Ishikawa (cell line): ENCODE results near the gene NEAT1.

Experiments used
- CREB1 ChIP-seq: IDR thresholded peaks from 2 replicates; pipeline ENCODE4 v1.6.1; 2012; ENCODE audit warnings: low read depth
- EGR1 ChIP-seq: IDR thresholded peaks from 2 replicates; pipeline ENCODE4 v1.6.1; 2012
- EP300 ChIP-seq: IDR thresholded peaks from 2 replicates; pipeline ENCODE4 v1.6.1; 2012; ENCODE audit warnings: borderline replicate concordance
- NFIC ChIP-seq: IDR thresholded peaks from 2 replicates; pipeline ENCODE4 v1.6.1; 2012
- RAD21 ChIP-seq: IDR thresholded peaks from 2 replicates; pipeline ENCODE4 v1.6.1; 2012; ENCODE audit warnings: low read depth
- REST ChIP-seq: IDR thresholded peaks from 2 replicates; pipeline ENCODE4 v1.6.1; 2012; ENCODE audit warnings: low read depth, mild to moderate bottlenecking
- TAF1 ChIP-seq: IDR thresholded peaks from 2 replicates; pipeline ENCODE4 v1.6.1; 2012; ENCODE audit warnings: low read depth, mild to moderate bottlenecking
- TCF12 ChIP-seq: IDR thresholded peaks from 2 replicates; pipeline ENCODE4 v1.6.1; 2012; ENCODE audit warnings: low read depth
- YY1 ChIP-seq: IDR thresholded peaks from 2 replicates; pipeline ENCODE4 v1.6.1; 2012; ENCODE audit warnings: low read depth
- TF ChIP-seq, protein P1 (sequence below): IDR thresholded peaks from 2 replicates; pipeline ENCODE4 v1.6.1; 2012

DNA sequence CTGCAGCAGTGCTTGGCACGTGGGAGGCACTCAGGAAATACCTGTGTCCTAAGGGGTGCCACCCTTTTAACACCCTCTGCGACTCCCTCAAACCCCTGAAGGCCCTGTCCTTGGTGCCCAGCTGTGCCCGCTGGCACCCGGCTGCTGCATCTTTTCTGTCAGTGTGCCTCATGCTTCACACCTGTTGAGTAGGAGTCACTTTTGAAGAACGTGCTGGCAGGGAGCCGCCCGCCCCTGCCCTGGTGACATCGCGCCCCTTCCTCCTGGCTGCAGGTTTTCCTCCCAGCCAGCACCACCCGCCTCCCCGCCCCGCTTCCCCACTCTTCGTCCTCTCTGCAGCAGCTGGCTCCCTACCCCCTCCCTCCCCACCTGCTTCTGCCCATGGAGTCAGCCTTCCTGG lies 18.4 kb upstream of the NEAT1 start:
- TF ChIP-seq TAF1 (no peak), CREB1 (no peak), REST (0 out of 2 replicates have a peak, but pooled peaks have one; percentile 15), EP300 (no peak), TCF12 (no peak), YY1 (no peak), NFIC (no peak), EGR1 (no peak), RAD21 (no peak)
- TF ChIP-seq, protein P1, sequence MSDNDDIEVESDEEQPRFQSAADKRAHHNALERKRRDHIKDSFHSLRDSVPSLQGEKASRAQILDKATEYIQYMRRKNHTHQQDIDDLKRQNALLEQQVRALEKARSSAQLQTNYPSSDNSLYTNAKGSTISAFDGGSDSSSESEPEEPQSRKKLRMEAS, result 0 out of 2 replicates have a peak, but pooled peaks have one; percentile 27
